Gastroesophageal sphincter (tissue), 4 donors: ENCODE results near the gene SYT7. TPM values are rescaled to one million over a fixed set of nuclear protein-coding genes. Genes with fewer than 3 reads are reported as not detected.

Experiments used
- ATAC-seq: fragments of 150-250 bp; one replicate; pipeline ENCODE4 v1.9.1; 2016; ENCODE audit warnings: mild to moderate bottlenecking, moderate library complexity
- H3K27ac ChIP-seq, 4 donors: fragments of 200-600 bp; sonication (generic) in 3 of 4; 1 replicate in 3 of 4; 2 replicates in 1 of 4; pipeline ENCODE4 v1.5.1; 2016 to 2019
- H3K27me3 ChIP-seq: fragments of 200-600 bp; sonication (generic); one replicate; pipeline ENCODE4 v1.5.1; 2019
- H3K36me3 ChIP-seq, 2 donors: fragments of 200-600 bp; sonication (generic); one replicate each; pipeline ENCODE4 v1.5.1; 2019; ENCODE audit warnings: control low read depth in 1 of 2
- H3K4me1 ChIP-seq, 3 donors: fragments of 200-600 bp; sonication (generic); 1 replicate in 2 of 3; 2 replicates in 1 of 3; pipeline ENCODE4 v1.5.1; 2016 to 2019; ENCODE audit warnings: control low read depth in 2 of 3
- H3K4me3 ChIP-seq, 2 donors: fragments of 200-600 bp; sonication (generic); one replicate each; pipeline ENCODE4 v1.5.1; 2019; ENCODE audit warnings: mild to moderate bottlenecking in 1 of 2, moderate library complexity in 1 of 2
- H3K9me3 ChIP-seq, 3 donors: fragments of 200-600 bp; sonication (generic); one replicate each; pipeline ENCODE4 v1.5.1; 2017 to 2019; ENCODE audit warnings: control low read depth in 2 of 3
- CTCF ChIP-seq, 4 experiments: fragments of 200-600 bp in 2 of 4; fragments of 450-650 bp in 2 of 4; sonication (generic) in 1 of 4; IDR thresholded peaks; one replicate each; pipeline ENCODE4 v1.5.1; 2017 to 2019; ENCODE audit warnings: antibody characterized with exemption in 4 of 4, mild to moderate bottlenecking in 2 of 4, moderate library complexity in 2 of 4
- EP300 ChIP-seq: sonication (generic); formaldehyde crosslinking; IDR thresholded peaks from one replicate; pipeline ENCODE4 v1.6.1; 2017; ENCODE audit warnings: antibody characterized with exemption, mild to moderate bottlenecking
- POLR2A ChIP-seq, 2 donors: fragments of 450-650 bp; IDR thresholded peaks; one replicate each; pipeline ENCODE4 v1.6.1; 2017; ENCODE audit warnings: antibody characterized with exemption in 2 of 2, mild to moderate bottlenecking in 2 of 2, moderate library complexity in 1 of 2
- POLR2AphosphoS5 ChIP-seq: sonication (generic); formaldehyde crosslinking; IDR thresholded peaks from one replicate; pipeline ENCODE4 v1.6.1; 2017; ENCODE audit warnings: antibody characterized with exemption
- WGBS, 2 donors: methylation state at CpG; one replicate each; pipeline ENCODE4 v1.1.5; 2018; ENCODE audit warnings: low coverage in 1 of 2; 5-methylcytosine and 5-hydroxymethylcytosine counted together
- total RNA-seq, 4 donors: library from RNA; depleted of rRNA; stranded (reverse); fragments of >200 nt; gene quantifications; one replicate each; pipeline ENCODE4 v1.1.0, GENCODE V29; 2016

The SYT7 gene
- total RNA-seq, 4 donors from 2014 or later = 1.8 to 3.7 (median 3.1) TPM

DNA sequence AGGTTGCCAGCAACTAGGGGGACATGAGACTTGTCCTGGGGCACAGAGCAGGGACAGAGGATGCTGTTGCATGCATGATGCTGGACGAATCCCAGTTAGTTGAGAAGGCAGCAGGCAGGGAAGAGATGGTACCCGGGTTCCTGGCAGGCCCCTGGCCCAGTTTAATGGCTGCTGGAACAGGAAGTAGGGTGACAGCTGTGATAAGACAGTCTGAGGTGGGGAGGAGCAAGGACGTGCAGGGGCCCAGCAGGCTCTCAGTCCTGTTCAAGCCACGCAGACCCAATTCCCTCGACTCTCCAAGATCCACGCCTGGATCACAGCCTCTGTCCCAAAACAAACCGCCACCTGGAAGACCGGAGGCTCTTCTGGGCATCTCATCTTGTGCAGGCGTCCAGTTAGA is 40.3 kb downstream of the SYT7 start:
- 33 to 44% methylated on average over 1 to 3 of the region's 9 CpGs for WGBS, 2 donors

DNA sequence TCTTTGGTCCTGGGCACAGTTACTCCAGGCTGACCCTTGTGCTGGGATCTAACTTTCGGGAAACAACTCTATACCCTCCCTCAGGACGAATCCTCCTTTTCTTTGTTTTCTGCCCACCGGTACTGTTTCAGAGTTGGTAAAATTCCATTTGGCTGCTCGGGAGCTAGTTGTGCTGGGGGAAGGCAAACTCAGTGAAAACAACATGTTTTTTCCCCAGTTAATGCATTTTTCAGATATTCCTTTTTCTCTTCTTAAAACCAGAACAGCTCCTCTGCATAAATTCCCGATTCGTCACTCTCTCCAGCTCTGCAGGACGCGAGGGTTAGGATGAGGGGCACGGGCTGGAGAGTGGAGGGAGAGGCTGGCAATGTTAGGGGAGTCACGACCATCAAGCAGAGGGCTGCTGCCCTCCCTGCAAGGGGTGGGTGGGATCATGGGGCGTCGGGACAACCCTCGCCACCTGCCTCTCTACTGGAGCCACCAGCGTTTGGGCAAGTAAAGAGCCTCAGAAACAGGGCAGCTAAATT is 41.0 kb downstream of the SYT7 start:
- Histone ChIP-seq H3K27ac (no peak overlapping the region), H3K27me3 (peaks cover 61% of the 10 kb centered on the region), H3K36me3 (no peaks in the 10 kb centered on the region), H3K9me3 (no peaks in the 10 kb centered on the region), H3K4me3 (no peak overlapping the region), H3K4me1 (peaks cover 0 to 12% (median 0%) of the 10 kb centered on the region in 3 donors)
- no peak for TF ChIP-seq CTCF (IDR thresholded peaks at IDR 0.05)
- TF ChIP-seq EP300 = no peak
- no peak for TF ChIP-seq POLR2AphosphoS5
- ATAC-seq = no peak
- 52 to 71% methylated on average over 4 to 9 of the region's 14 CpGs for WGBS, 2 donors

More for the DNA sequence above, 40.3 kb downstream of the SYT7 start:
- H3K27ac ChIP-seq = no peak overlapping the region
- no peak for ATAC-seq
- H3K9me3 ChIP-seq = no peaks in the 10 kb centered on the region
- H3K36me3 ChIP-seq = no peaks in the 10 kb centered on the region
- peaks cover 62% of the 10 kb centered on the region for H3K27me3 ChIP-seq
- peaks cover 0 to 12% (median 0%) of the 10 kb centered on the region in 3 donors for H3K4me1 ChIP-seq
- no peak for TF ChIP-seq CTCF (IDR thresholded peaks at IDR 0.05)
- no peak for TF ChIP-seq POLR2A (IDR thresholded peaks at IDR 0.05)
- TF ChIP-seq POLR2AphosphoS5 = no peak
- TF ChIP-seq EP300 = no peak
- no peak overlapping the region for H3K4me3 ChIP-seq

GRCh38 chr11:61539006-61539405 is 41.9 kb downstream of the SYT7 start:
- Histone ChIP-seq H3K4me3 (no peak overlapping the region), H3K27me3 (peaks cover 62% of the 10 kb centered on the region), H3K4me1 (peaks cover 0 to 12% (median 0%) of the 10 kb centered on the region in 3 donors), H3K36me3 (no peaks in the 10 kb centered on the region), H3K9me3 (no peaks in the 10 kb centered on the region), H3K27ac (no peak overlapping the region)
- no peak for ATAC-seq
- no peak for TF ChIP-seq CTCF (IDR thresholded peaks at IDR 0.05)
- no peak for TF ChIP-seq POLR2AphosphoS5
- no peak for TF ChIP-seq EP300
- no peak for TF ChIP-seq POLR2A (IDR thresholded peaks at IDR 0.05)
- 57% methylated on average over 7 of the region's 11 CpGs; no CpG with 5 or more reads in 1 of the 2 donors for WGBS, 2 donors

- TF ChIP-seq POLR2AphosphoS5 (no peak), POLR2A (IDR thresholded peaks at IDR 0.05) (no peak)
- Histone ChIP-seq H3K36me3 (no peaks in the 10 kb centered on the region), H3K27ac (no peak overlapping the region), H3K27me3 (peaks cover 66% of the 10 kb centered on the region), H3K4me3 (no peak overlapping the region), H3K9me3 (no peaks in the 10 kb centered on the region), H3K4me1 (peaks cover 0 to 12% (median 0%) of the 10 kb centered on the region in 3 donors)
- ATAC-seq = no peak
- WGBS, 2 donors = 40 to 91% methylated on average over 1 to 8 of the region's 9 CpGs
Observed at GRCh38 chr11:61538636-61538961, 42.3 kb downstream of the SYT7 start.

- Histone ChIP-seq H3K27me3 (peaks cover 76% of the 10 kb centered on the region), H3K4me1 (peaks cover 0 to 12% (median 0%) of the 10 kb centered on the region in 3 donors), H3K9me3 (no peaks in the 10 kb centered on the region), H3K27ac (no peak overlapping the region), H3K36me3 (no peaks in the 10 kb centered on the region), H3K4me3 (no peak overlapping the region)
- no peak for TF ChIP-seq POLR2AphosphoS5
- TF ChIP-seq CTCF (IDR thresholded peaks at IDR 0.05) = no peak
- TF ChIP-seq EP300 = no peak
- no peak for TF ChIP-seq POLR2A (IDR thresholded peaks at IDR 0.05)
- no peak for ATAC-seq
- no CpG with 5 or more reads among the region's 8 CpGs for WGBS, 2 donors
Observed at GRCh38 chr11:61537326-61537725, 43.5 kb downstream of the SYT7 start.
